Subcutaneous abdominal adipose tissue (tissue), 5 donors: ENCODE measurements around the gene DEAF1.

Source experiments
- H3K27ac ChIP-seq: one replicate; pipeline ENCODE4 v1.7.0; 2013; ENCODE audit warnings: low read depth, mild to moderate bottlenecking, inconsistent platforms, low read length, moderate library complexity
- H3K27me3 ChIP-seq, 5 donors: one replicate each; pipeline ENCODE4 v1.7.0; 2013; ENCODE audit warnings: low read length in 5 of 5, inconsistent platforms in 1 of 5; ENCODE audit not compliant: control insufficient read depth in 5 of 5, insufficient read depth in 4 of 5
- H3K36me3 ChIP-seq, 5 donors: one replicate each; pipeline ENCODE4 v1.7.0; 2013; ENCODE audit warnings: low read length in 5 of 5; ENCODE audit not compliant: control insufficient read depth in 5 of 5, insufficient read depth in 5 of 5
- H3K4me1 ChIP-seq, 5 donors: one replicate each; pipeline ENCODE4 v1.7.0; 2013; ENCODE audit warnings: low read length in 5 of 5, mild to moderate bottlenecking in 3 of 5, moderate library complexity in 1 of 5; ENCODE audit not compliant: control insufficient read depth in 5 of 5, insufficient read depth in 5 of 5
- H3K4me3 ChIP-seq, 5 donors: one replicate each; pipeline ENCODE4 v1.7.0; 2013; ENCODE audit warnings: low read length in 5 of 5, low read depth in 1 of 5
- H3K9ac ChIP-seq, 5 donors: one replicate each; pipeline ENCODE4 v1.7.0; 2013; ENCODE audit warnings: low read length in 5 of 5, mild to moderate bottlenecking in 4 of 5, moderate library complexity in 3 of 5
- H3K9me3 ChIP-seq, 5 donors: one replicate each; pipeline ENCODE4 v1.7.0; 2013; ENCODE audit warnings: low read length in 5 of 5; ENCODE audit not compliant: control insufficient read depth in 5 of 5
- donor health status: healthy.
- donor health status: healthy.
- donor health status: healthy.
- donor health status: healthy.
- donor health status: healthy.

DEAF1 gene

GRCh38 chr11:721741-722345, 26.8 kb upstream of the DEAF1 start:
- Histone ChIP-seq H3K4me3 (no peak overlapping the region), H3K9me3 (no peaks in the 10 kb centered on the region), H3K9ac (no peak overlapping the region), H3K36me3 (no peaks in the 10 kb centered on the region), H3K27ac (no peak overlapping the region), H3K4me1 (peaks cover 0 to 18% (median 11%) of the 10 kb centered on the region in 5 donors), H3K27me3 (peaks cover 0 to 44% (median 30%) of the 10 kb centered on the region in 5 donors)

GRCh38 chr11:721247-721740, 26.3 kb upstream of the DEAF1 start:
- Histone ChIP-seq H3K4me3 (no peak overlapping the region), H3K9ac (no peak overlapping the region), H3K4me1 (peaks cover 0 to 13% (median 6%) of the 10 kb centered on the region in 5 donors), H3K9me3 (no peaks in the 10 kb centered on the region), H3K36me3 (no peaks in the 10 kb centered on the region), H3K27me3 (peaks cover 0 to 44% (median 30%) of the 10 kb centered on the region in 5 donors), H3K27ac (no peak overlapping the region)

- Histone ChIP-seq H3K9ac (no peak overlapping the region), H3K9me3 (no peaks in the 10 kb centered on the region), H3K36me3 (no peaks in the 10 kb centered on the region), H3K27me3 (peaks cover 0 to 44% (median 30%) of the 10 kb centered on the region in 5 donors), H3K27ac (no peak overlapping the region), H3K4me3 (peak overlapping the region in 1 of 5 donors; percentile 15), H3K4me1 (peaks cover 0 to 11% (median 4%) of the 10 kb centered on the region in 5 donors)
Observed at GRCh38 chr11:720642-721246, 25.7 kb upstream of the DEAF1 start.

- H3K9ac ChIP-seq, result no peak overlapping the region
- peaks cover 0 to 11% (median 4%) of the 10 kb centered on the region in 5 donors for H3K4me1 ChIP-seq
- no peak overlapping the region for H3K27ac ChIP-seq
- H3K27me3 ChIP-seq, result peaks cover 0 to 38% (median 30%) of the 10 kb centered on the region in 5 donors
- H3K9me3 ChIP-seq, result peaks cover 0 to 3% (median 0%) of the 10 kb centered on the region in 5 donors
- H3K36me3 ChIP-seq, result no peaks in the 10 kb centered on the region
- H3K4me3 ChIP-seq, result peak overlapping the region in 1 of 5 donors; percentile 15
Observed at GRCh38 chr11:720017-720641, 25.1 kb upstream of the DEAF1 start.

GRCh38 chr11:719214-720016, 24.4 kb upstream of the DEAF1 start:
- Histone ChIP-seq H3K4me1 (peaks cover 0 to 11% (median 4%) of the 10 kb centered on the region in 5 donors), H3K27ac (no peak overlapping the region), H3K9ac (no peak overlapping the region), H3K4me3 (no peak overlapping the region), H3K9me3 (peaks cover 0 to 3% (median 0%) of the 10 kb centered on the region in 5 donors), H3K36me3 (no peaks in the 10 kb centered on the region), H3K27me3 (peaks cover 0 to 31% (median 30%) of the 10 kb centered on the region in 5 donors)

- Histone ChIP-seq H3K4me1 (peaks cover 0 to 17% (median 9%) of the 10 kb centered on the region in 5 donors), H3K27ac (no peak overlapping the region), H3K27me3 (peaks cover 5 to 16% (median 13%) of the 10 kb centered on the region in 5 donors), H3K9ac (no peak overlapping the region), H3K9me3 (peaks cover 0 to 3% (median 0%) of the 10 kb centered on the region in 5 donors), H3K36me3 (no peaks in the 10 kb centered on the region), H3K4me3 (no peak overlapping the region)
Observed at GRCh38 chr11:714436-714835, 19.4 kb upstream of the DEAF1 start.

- Histone ChIP-seq H3K4me3 (no peak overlapping the region), H3K27ac (no peak overlapping the region), H3K27me3 (peaks cover 23 to 43% (median 40%) of the 10 kb centered on the region in 5 donors), H3K9me3 (no peaks in the 10 kb centered on the region), H3K9ac (no peak overlapping the region), H3K4me1 (peaks cover 0 to 45% (median 31%) of the 10 kb centered on the region in 5 donors), H3K36me3 (peaks cover 0 to 6% (median 2%) of the 10 kb centered on the region in 5 donors)
Observed at GRCh38 chr11:709109-709997, 14.3 kb upstream of the DEAF1 start.

- no peak overlapping the region for H3K27ac ChIP-seq
- no peak overlapping the region for H3K9ac ChIP-seq
- peaks cover 0 to 7% (median 6%) of the 10 kb centered on the region in 5 donors for H3K36me3 ChIP-seq
- H3K4me1 ChIP-seq, result peaks cover 0 to 45% (median 31%) of the 10 kb centered on the region in 5 donors
- no peak overlapping the region for H3K4me3 ChIP-seq
- H3K27me3 ChIP-seq, result peaks cover 23 to 43% (median 40%) of the 10 kb centered on the region in 5 donors
- H3K9me3 ChIP-seq, result no peaks in the 10 kb centered on the region
Observed at GRCh38 chr11:708511-708910, 13.5 kb upstream of the DEAF1 start.
